ENCODE measurements around the gene EPN1. TPM values are rescaled to one million over a fixed set of nuclear protein-coding genes. Genes with fewer than 3 reads are reported as not detected.

The EPN1 gene
- polyA plus RNA-seq, 1 of the 3 experiments (the other 2 are of a cell fraction): 134 TPM

DNA sequence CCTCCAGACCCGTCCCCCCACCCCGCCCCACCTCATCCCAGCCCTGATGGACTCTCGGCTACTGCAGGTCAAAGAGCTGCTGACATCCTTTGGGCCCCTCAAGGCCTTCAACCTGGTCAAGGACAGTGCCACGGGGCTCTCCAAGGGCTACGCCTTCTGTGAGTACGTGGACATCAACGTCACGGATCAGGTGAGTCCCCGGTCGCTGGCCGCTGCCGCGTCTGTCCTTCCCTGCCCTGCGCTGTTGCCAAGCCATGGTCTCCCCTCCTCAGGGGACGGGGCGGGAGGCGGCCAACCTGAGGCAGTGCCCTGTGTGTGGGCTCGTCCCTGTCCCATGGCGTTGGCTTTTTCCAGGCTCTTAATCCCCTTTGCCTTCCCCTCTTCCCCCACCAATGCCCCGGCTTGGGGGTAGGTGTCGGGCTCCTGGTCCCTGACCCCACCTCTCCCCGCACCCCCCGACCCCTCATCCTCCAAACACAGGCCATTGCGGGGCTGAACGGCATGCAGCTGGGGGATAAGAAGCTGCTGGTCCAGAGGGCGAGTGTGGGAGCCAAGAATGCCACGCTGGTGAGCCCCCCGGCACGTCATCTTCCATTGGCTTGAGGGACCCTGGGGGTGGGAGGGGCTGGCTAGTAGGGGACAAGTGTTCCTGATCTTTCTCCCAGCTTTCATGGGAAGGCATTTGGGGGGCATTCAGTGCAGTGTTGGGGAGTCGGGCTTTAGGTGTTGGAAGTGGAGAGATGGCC lies 6.2 kb upstream of the EPN1 start:
- H3K9me2 ChIP-seq: no peaks in the 10 kb centered on the region
- 92% methylated on average over 24 of the region's 30 CpGs for WGBS (ENCODE audit: low lambda C conversion rate)
- no peak overlapping the region for H2AFZ ChIP-seq (ENCODE audit: low read depth)
- H3K9me3 ChIP-seq: no peaks in the 10 kb centered on the region
- H3K4me3 ChIP-seq (ENCODE audit: low read depth in 2 of 2, low read length in 1 of 2): no peak overlapping the region
- peaks cover 5 to 7% of the 10 kb centered on the region in 2 experiments; a peak in 2 of 4 replicates for H3K4me1 ChIP-seq (ENCODE audit: control insufficient read depth in 1 of 2, insufficient read depth in 2 of 2, low read depth in 1 of 2, low read length in 1 of 2)
- ChIA-PET CTCF (interaction anchor here (0.7 kb wide), 1 partner anchor 16 kb away, joined by 3 read pairs; no protein-coding TSS in a partner anchor), POLR2A (no interaction called here)
- H3K27ac ChIP-seq (ENCODE audit: low read depth in 2 of 2, low read length in 1 of 2): no peak overlapping the region
- no peak overlapping the region for H3K4me2 ChIP-seq
- no peak overlapping the region for H3K9ac ChIP-seq
- H3K36me3 ChIP-seq (replicated peaks in 1 of 2; ENCODE audit: control insufficient read depth in 1 of 2, insufficient read depth in 2 of 2, low read length in 1 of 2): peaks cover 31 to 62% of the 10 kb centered on the region in 2 experiments
- peaks cover 33% of the 10 kb centered on the region for H3F3A ChIP-seq (replicated peaks; ENCODE audit: insufficient read depth)
- H3K27me3 ChIP-seq (ENCODE audit: insufficient read depth): no peaks in the 10 kb centered on the region
- H4K20me1 ChIP-seq (ENCODE audit: insufficient read depth): peaks cover 97% of the 10 kb centered on the region
- TF ChIP-seq FOXM1 (IDR thresholded peaks at IDR 0.05; ENCODE audit: low read depth) (no peak), RCOR1 (IDR thresholded peaks at IDR 0.05; ENCODE audit: low read length) (no peak), CHD2 (IDR thresholded peaks at IDR 0.05; ENCODE audit: low read length, partially characterized antibody) (no peak)
- TF ChIP-seq, protein P1, sequence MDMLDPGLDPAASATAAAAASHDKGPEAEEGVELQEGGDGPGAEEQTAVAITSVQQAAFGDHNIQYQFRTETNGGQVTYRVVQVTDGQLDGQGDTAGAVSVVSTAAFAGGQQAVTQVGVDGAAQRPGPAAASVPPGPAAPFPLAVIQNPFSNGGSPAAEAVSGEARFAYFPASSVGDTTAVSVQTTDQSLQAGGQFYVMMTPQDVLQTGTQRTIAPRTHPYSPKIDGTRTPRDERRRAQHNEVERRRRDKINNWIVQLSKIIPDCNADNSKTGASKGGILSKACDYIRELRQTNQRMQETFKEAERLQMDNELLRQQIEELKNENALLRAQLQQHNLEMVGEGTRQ (IDR thresholded peaks at IDR 0.05; ENCODE audit: borderline replicate concordance, low read depth, low read length): no peak
- TF ChIP-seq, protein P2, sequence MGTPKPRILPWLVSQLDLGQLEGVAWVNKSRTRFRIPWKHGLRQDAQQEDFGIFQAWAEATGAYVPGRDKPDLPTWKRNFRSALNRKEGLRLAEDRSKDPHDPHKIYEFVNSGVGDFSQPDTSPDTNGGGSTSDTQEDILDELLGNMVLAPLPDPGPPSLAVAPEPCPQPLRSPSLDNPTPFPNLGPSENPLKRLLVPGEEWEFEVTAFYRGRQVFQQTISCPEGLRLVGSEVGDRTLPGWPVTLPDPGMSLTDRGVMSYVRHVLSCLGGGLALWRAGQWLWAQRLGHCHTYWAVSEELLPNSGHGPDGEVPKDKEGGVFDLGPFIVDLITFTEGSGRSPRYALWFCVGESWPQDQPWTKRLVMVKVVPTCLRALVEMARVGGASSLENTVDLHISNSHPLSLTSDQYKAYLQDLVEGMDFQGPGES (IDR thresholded peaks at IDR 0.05; ENCODE audit: low read depth, low read length): no peak
- DNase-seq: no peak
- H3K79me2 ChIP-seq (ENCODE audit: insufficient read depth): peaks cover 89% of the 10 kb centered on the region

DNA sequence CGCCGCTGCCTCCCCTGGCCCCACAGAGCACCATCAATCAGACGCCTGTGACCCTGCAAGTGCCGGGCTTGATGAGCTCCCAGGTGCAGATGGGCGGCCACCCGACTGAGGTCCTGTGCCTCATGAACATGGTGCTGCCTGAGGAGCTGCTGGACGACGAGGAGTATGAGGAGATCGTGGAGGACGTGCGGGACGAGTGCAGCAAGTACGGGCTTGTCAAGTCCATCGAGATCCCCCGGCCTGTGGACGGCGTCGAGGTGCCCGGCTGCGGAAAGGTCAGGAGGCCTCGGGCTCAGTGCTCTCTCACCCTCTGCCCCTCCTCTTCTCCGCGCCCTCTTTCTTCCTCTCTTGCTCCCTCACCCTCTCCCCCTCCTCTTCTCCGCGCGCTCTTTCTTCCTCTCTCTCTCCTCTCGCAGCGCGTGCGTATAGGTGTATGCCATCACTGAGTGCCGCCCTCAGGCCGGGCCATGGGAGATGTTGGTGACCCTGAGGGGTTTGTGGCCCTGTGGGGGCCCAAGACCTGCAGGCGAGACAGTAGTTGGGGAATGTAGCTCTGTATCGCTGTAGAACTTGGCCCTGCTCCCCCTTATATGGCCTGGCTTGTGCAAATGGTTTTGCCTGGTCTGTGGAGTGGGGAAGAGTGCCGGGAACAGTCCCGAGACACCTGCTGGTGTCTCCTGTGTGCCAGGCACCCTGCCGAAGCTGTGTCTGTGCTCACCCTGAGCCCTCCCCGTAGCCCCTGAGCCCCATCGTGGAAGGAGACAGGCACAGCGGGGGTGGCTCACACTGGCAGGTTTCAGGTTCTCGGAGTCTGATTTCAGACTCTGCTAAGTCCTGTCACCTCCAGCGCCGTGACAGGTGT lies 5.4 kb upstream of the EPN1 start:
- ChIA-PET POLR2A (no interaction called here), CTCF (interaction anchor here (0.6 kb wide), 1 partner anchor 12 kb away, joined by 4 read pairs; no protein-coding TSS in a partner anchor)
- TF ChIP-seq, protein P3, sequence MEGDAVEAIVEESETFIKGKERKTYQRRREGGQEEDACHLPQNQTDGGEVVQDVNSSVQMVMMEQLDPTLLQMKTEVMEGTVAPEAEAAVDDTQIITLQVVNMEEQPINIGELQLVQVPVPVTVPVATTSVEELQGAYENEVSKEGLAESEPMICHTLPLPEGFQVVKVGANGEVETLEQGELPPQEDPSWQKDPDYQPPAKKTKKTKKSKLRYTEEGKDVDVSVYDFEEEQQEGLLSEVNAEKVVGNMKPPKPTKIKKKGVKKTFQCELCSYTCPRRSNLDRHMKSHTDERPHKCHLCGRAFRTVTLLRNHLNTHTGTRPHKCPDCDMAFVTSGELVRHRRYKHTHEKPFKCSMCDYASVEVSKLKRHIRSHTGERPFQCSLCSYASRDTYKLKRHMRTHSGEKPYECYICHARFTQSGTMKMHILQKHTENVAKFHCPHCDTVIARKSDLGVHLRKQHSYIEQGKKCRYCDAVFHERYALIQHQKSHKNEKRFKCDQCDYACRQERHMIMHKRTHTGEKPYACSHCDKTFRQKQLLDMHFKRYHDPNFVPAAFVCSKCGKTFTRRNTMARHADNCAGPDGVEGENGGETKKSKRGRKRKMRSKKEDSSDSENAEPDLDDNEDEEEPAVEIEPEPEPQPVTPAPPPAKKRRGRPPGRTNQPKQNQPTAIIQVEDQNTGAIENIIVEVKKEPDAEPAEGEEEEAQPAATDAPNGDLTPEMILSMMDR (IDR thresholded peaks at IDR 0.05): no peak
- TF ChIP-seq ELF1 (IDR thresholded peaks at IDR 0.05) (no peak), MXI1 (IDR thresholded peaks at IDR 0.05; ENCODE audit: low read depth, low read length) (no peak), NRF1 (IDR thresholded peaks at IDR 0.05; ENCODE audit: low read depth, low read length) (no peak), CHD2 (IDR thresholded peaks at IDR 0.05; ENCODE audit: low read length, partially characterized antibody) (no peak), SIN3A (IDR thresholded peaks at IDR 0.05; ENCODE audit: borderline replicate concordance, low read depth, low read length) (no peak), YY1 (IDR thresholded peaks at IDR 0.05; ENCODE audit: low read depth) (no peak), FOXM1 (IDR thresholded peaks at IDR 0.05; ENCODE audit: low read depth) (no peak), MEF2A (IDR thresholded peaks at IDR 0.05; ENCODE audit: borderline replicate concordance, low read depth) (no peak)
- TF ChIP-seq, protein P1 (IDR thresholded peaks at IDR 0.05; ENCODE audit: borderline replicate concordance, low read depth, low read length): no peak
- TF ChIP-seq, protein P4, sequence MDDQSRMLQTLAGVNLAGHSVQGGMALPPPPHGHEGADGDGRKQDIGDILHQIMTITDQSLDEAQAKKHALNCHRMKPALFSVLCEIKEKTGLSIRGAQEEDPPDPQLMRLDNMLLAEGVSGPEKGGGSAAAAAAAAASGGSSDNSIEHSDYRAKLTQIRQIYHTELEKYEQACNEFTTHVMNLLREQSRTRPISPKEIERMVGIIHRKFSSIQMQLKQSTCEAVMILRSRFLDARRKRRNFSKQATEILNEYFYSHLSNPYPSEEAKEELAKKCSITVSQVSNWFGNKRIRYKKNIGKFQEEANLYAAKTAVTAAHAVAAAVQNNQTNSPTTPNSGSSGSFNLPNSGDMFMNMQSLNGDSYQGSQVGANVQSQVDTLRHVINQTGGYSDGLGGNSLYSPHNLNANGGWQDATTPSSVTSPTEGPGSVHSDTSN (IDR thresholded peaks at IDR 0.05): no peak
- Histone ChIP-seq H3K79me2 (ENCODE audit: insufficient read depth) (peaks cover 86% of the 10 kb centered on the region), H2AFZ (ENCODE audit: low read depth) (no peak overlapping the region), H3K36me3 (replicated peaks in 1 of 2; ENCODE audit: control insufficient read depth in 1 of 2, insufficient read depth in 2 of 2, low read length in 1 of 2) (peaks cover 24 to 55% of the 10 kb centered on the region in 2 experiments), H4K20me1 (ENCODE audit: insufficient read depth) (peaks cover 89% of the 10 kb centered on the region), H3K9ac (no peak overlapping the region), H3K27me3 (ENCODE audit: insufficient read depth) (no peaks in the 10 kb centered on the region), H3K27ac (ENCODE audit: low read depth in 2 of 2, low read length in 1 of 2) (no peak overlapping the region), H3F3A (replicated peaks; ENCODE audit: insufficient read depth) (peaks cover 37% of the 10 kb centered on the region), H3K4me2 (no peak overlapping the region), H3K9me2 (no peaks in the 10 kb centered on the region), H3K9me3 (no peaks in the 10 kb centered on the region), H3K4me1 (ENCODE audit: control insufficient read depth in 1 of 2, insufficient read depth in 2 of 2, low read depth in 1 of 2, low read length in 1 of 2) (peaks cover 7 to 10% of the 10 kb centered on the region in 2 experiments; a peak in 2 of 4 replicates), H3K4me3 (ENCODE audit: low read depth in 2 of 2, low read length in 1 of 2) (no peak overlapping the region)
- WGBS (ENCODE audit: low lambda C conversion rate): 92% methylated on average over 33 of the region's 43 CpGs
- no peak for DNase-seq

Data from SK-N-SH (cell line).